HepG2 (cell line): Measurements from ENCODE around the gene SH3YL1. TPM values are rescaled to one million over a fixed set of nuclear protein-coding genes. Genes with fewer than 3 reads are reported as not detected.

Experiments used
- FOXP1 ChIP-seq, 2 experiments: fragments of 450-650 bp in 1 of 2; IDR thresholded peaks; 2 replicates each; pipeline ENCODE4 v1.6.1; 2017 to 2018; ENCODE audit warnings: antibody characterized with exemption in 1 of 2
- GATA4 ChIP-seq: sonication (generic); IDR thresholded peaks from 2 replicates; pipeline ENCODE4 v1.6.1; 2016; ENCODE audit warnings: antibody characterized with exemption, low read depth, borderline replicate concordance
- MIER3 ChIP-seq: IDR thresholded peaks from 2 replicates; pipeline ENCODE4 v1.6.1; 2016; ENCODE audit warnings: missing compliant biosample characterization, borderline replicate concordance
- RARA ChIP-seq: IDR thresholded peaks from 2 replicates; pipeline ENCODE4 v1.6.1; 2016; ENCODE audit warnings: missing genetic modification reagents, missing compliant biosample characterization
- SKI ChIP-seq: fragments of 450-650 bp; IDR thresholded peaks from one replicate; pipeline ENCODE4 v1.6.1; 2018; ENCODE audit warnings: mild to moderate bottlenecking; ENCODE audit not compliant: partially characterized antibody
- SMARCC2 ChIP-seq: fragments of 450-650 bp; IDR thresholded peaks from 2 replicates; pipeline ENCODE4 v1.6.1; 2017; ENCODE audit warnings: antibody characterized with exemption, mild to moderate bottlenecking
- SUZ12 ChIP-seq: fragments of 150-350 bp; IDR thresholded peaks from 2 replicates; pipeline ENCODE4 v1.6.1; 2014; ENCODE audit warnings: low read depth, low read length
- U2AF2 ChIP-seq: fragments of 200-400 bp; formaldehyde crosslinking; IDR thresholded peaks from 2 replicates; pipeline ENCODE4 v1.6.1; 2017; ENCODE audit warnings: low read depth, mild to moderate bottlenecking, low read length
- ZNF207 ChIP-seq: fragments of 450-650 bp; IDR thresholded peaks from 2 replicates; pipeline ENCODE4 v1.6.1; 2016; ENCODE audit warnings: antibody characterized with exemption, borderline replicate concordance
- ZNF33A ChIP-seq: sonication (generic); formaldehyde crosslinking; IDR thresholded peaks from 2 replicates; pipeline ENCODE4 v1.5.1; 2020; ENCODE audit warnings: missing genetic modification reagents, mild to moderate bottlenecking, moderate library complexity, borderline replicate concordance
- ZNF547 ChIP-seq: sonication (generic); formaldehyde crosslinking; IDR thresholded peaks from 2 replicates; pipeline ENCODE4 v1.5.1; 2020; ENCODE audit warnings: mild to moderate bottlenecking, missing genetic modification reagents
- ZNF607 ChIP-seq: sonication (generic); formaldehyde crosslinking; IDR thresholded peaks from 2 replicates; pipeline ENCODE4 v1.5.1; 2020; ENCODE audit warnings: missing genetic modification reagents, mild to moderate bottlenecking, borderline replicate concordance
- ZNF737 ChIP-seq: sonication (generic); formaldehyde crosslinking; IDR thresholded peaks from 2 replicates; pipeline ENCODE4 v1.5.0; 2020; ENCODE audit warnings: missing genetic modification reagents, mild to moderate bottlenecking, borderline replicate concordance
- ZNF83 ChIP-seq: sonication (generic); formaldehyde crosslinking; IDR thresholded peaks from 2 replicates; pipeline ENCODE4 v1.4.0; 2020; ENCODE audit warnings: missing genetic modification reagents, mild to moderate bottlenecking, borderline replicate concordance
- polyA plus RNA-seq, 8 experiments: library from polyadenylated mRNA; depleted of rRNA in 3 of 8; stranded (reverse) in 7 of 8; unstranded in 1 of 8; fragments of >200 nt; fragmentation: Illumina TruSeq in 4 of 8; extraction: Trizol in 4 of 8; gene quantifications; 2 replicates each; pipeline versions ENCODE4 v1.2.1 to v1.2.3, GENCODE V29; 2011 to 2016; ENCODE audit warnings: low read depth in 4 of 8, missing spikeins in 1 of 8, mixed read lengths in 1 of 8; ENCODE audit not compliant: insufficient read depth in 1 of 8
- total RNA-seq, 5 experiments: library from RNA; depleted of rRNA; stranded (reverse); fragments of >200 nt; fragmentation: Illumina TruSeq; extraction: Trizol; gene quantifications; 2 replicates each; pipeline ENCODE4 v1.2.3, GENCODE V29; 2016; ENCODE audit warnings: low read depth in 1 of 5
- TF ChIP-seq, protein P1 (sequence below): sonication (generic); IDR thresholded peaks from 2 replicates; pipeline ENCODE4 v1.6.1; 2016; ENCODE audit warnings: low read depth, borderline replicate concordance
- TF ChIP-seq, protein P2 (sequence below): sonication (generic); formaldehyde crosslinking; IDR thresholded peaks from 2 replicates; pipeline ENCODE4 v1.4.0; 2020; ENCODE audit warnings: mild to moderate bottlenecking, missing genetic modification reagents
- TF ChIP-seq, protein P3 (sequence below): sonication (generic); formaldehyde crosslinking; IDR thresholded peaks from 2 replicates; pipeline ENCODE4 v1.4.0; 2020; ENCODE audit warnings: missing genetic modification reagents
- TF ChIP-seq, protein P4 (sequence below), 2 experiments: sonication (generic) in 1 of 2; formaldehyde crosslinking in 1 of 2; IDR thresholded peaks; 2 replicates each; pipeline versions ENCODE4 v1.6.1 to v1.9.0; 2014 to 2022; ENCODE audit warnings: antibody characterized with exemption in 1 of 2, borderline replicate concordance in 1 of 2, inconsistent platforms in 1 of 2, low read depth in 1 of 2, missing genetic modification reagents in 1 of 2
- TF ChIP-seq, protein P5 (sequence below): sonication (generic); formaldehyde crosslinking; IDR thresholded peaks from 2 replicates; pipeline ENCODE4 v1.4.0; 2020; ENCODE audit warnings: missing genetic modification reagents; ENCODE audit errors: not compliant biosample characterization

The SH3YL1 gene
- total and polyA plus RNA-seq, 2 of the 13 experiments (the other 11 are each of a cell fraction or from before 2014, with no cell fraction given) = 13.0 to 48.2 TPM

DNA sequence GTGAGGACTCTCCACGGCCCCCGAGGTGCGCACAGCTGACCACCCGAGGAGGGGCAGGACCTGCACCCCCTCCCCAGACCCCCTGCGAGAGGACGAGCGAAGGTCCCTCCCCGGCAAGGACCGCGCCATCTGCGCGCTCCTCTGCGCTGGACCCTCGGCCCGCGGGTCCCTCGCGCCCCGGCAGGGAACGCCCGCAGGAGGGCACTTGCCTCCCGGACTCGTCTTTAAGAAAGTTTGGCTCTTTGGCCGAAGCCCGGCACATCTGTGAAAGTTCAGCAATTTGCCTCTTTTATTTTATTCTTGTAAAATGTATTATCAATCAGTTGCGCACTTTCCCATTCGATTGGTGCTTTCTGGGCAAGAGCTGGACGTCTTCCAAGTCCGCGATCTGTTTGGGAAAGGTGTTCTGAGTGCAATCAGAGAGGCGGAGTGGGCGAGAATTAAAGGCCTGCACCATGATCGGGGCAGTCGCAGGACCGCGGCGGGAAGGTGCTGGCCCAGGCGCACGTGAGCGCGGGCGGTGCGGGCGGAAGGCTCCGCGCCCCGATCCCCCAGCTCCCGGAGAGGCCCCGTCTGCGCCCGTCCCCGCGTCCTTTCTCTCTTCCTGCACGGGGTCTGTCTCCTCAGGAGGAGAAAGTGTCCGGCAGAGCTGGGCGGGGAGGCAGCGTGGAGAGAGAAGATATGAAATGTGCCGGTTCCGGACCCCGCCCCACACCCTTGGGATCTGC is 25.7 kb upstream of the SH3YL1 start (continued):
- no peak for TF ChIP-seq MIER3 (CRISPR knock-in tag)
- TF ChIP-seq SMARCC2 = no peak
- no peak for TF ChIP-seq SKI
- TF ChIP-seq ZNF33A (CRISPR knock-in tag) = no peak
- no peak for TF ChIP-seq ZNF83 (CRISPR knock-in tag)
- no peak for TF ChIP-seq ZNF207
- TF ChIP-seq SUZ12 = no peak
- TF ChIP-seq, protein P1, sequence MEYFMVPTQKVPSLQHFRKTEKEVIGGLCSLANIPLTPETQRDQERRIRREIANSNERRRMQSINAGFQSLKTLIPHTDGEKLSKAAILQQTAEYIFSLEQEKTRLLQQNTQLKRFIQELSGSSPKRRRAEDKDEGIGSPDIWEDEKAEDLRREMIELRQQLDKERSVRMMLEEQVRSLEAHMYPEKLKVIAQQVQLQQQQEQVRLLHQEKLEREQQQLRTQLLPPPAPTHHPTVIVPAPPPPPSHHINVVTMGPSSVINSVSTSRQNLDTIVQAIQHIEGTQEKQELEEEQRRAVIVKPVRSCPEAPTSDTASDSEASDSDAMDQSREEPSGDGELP = no peak
- TF ChIP-seq, protein P2, sequence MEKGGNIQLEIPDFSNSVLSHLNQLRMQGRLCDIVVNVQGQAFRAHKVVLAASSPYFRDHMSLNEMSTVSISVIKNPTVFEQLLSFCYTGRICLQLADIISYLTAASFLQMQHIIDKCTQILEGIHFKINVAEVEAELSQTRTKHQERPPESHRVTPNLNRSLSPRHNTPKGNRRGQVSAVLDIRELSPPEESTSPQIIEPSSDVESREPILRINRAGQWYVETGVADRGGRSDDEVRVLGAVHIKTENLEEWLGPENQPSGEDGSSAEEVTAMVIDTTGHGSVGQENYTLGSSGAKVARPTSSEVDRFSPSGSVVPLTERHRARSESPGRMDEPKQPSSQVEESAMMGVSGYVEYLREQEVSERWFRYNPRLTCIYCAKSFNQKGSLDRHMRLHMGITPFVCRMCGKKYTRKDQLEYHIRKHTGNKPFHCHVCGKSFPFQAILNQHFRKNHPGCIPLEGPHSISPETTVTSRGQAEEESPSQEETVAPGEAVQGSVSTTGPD = no peak
- TF ChIP-seq, protein P3, sequence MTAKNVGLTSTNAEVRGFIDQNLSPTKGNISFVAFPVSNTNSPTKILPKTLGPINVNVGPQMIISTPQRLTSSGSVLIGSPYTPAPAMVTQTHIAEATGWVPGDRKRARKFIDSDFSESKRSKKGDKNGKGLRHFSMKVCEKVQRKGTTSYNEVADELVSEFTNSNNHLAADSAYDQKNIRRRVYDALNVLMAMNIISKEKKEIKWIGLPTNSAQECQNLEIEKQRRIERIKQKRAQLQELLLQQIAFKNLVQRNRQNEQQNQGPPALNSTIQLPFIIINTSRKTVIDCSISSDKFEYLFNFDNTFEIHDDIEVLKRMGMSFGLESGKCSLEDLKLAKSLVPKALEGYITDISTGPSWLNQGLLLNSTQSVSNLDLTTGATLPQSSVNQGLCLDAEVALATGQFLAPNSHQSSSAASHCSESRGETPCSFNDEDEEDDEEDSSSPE (CRISPR knock-in tag) = 0 out of 2 replicates have a peak, but pooled peaks have one; percentile 39
- TF ChIP-seq, protein P4, sequence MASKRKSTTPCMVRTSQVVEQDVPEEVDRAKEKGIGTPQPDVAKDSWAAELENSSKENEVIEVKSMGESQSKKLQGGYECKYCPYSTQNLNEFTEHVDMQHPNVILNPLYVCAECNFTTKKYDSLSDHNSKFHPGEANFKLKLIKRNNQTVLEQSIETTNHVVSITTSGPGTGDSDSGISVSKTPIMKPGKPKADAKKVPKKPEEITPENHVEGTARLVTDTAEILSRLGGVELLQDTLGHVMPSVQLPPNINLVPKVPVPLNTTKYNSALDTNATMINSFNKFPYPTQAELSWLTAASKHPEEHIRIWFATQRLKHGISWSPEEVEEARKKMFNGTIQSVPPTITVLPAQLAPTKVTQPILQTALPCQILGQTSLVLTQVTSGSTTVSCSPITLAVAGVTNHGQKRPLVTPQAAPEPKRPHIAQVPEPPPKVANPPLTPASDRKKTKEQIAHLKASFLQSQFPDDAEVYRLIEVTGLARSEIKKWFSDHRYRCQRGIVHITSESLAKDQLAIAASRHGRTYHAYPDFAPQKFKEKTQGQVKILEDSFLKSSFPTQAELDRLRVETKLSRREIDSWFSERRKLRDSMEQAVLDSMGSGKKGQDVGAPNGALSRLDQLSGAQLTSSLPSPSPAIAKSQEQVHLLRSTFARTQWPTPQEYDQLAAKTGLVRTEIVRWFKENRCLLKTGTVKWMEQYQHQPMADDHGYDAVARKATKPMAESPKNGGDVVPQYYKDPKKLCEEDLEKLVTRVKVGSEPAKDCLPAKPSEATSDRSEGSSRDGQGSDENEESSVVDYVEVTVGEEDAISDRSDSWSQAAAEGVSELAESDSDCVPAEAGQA (IDR thresholded peaks at IDR 0.05; ENCODE audit: low read depth) = no peak
- TF ChIP-seq, protein P4 (CRISPR knock-in tag; IDR thresholded peaks at IDR 0.05; ENCODE audit: borderline replicate concordance) = no peak
- TF ChIP-seq RARA = no peak
- TF ChIP-seq GATA4 = no peak
- TF ChIP-seq ZNF737 (CRISPR knock-in tag) = no peak
- 0 out of 2 replicates have a peak, but pooled peaks have one; percentile 33 for TF ChIP-seq ZNF607 (CRISPR knock-in tag)
- TF ChIP-seq, protein P5, sequence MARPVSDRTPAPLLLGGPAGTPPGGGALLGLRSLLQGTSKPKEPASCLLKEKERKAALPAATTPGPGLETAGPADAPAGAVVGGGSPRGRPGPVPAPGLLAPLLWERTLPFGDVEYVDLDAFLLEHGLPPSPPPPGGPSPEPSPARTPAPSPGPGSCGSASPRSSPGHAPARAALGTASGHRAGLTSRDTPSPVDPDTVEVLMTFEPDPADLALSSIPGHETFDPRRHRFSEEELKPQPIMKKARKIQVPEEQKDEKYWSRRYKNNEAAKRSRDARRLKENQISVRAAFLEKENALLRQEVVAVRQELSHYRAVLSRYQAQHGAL (CRISPR knock-in tag) = no peak
- no peak for TF ChIP-seq U2AF2
- no peak for TF ChIP-seq FOXP1 (IDR thresholded peaks at IDR 0.05)
- TF ChIP-seq FOXP1 (CRISPR knock-in tag; IDR thresholded peaks at IDR 0.05) = no peak
- TF ChIP-seq ZNF547 (CRISPR knock-in tag) = no peak; the same call in 1 of the 2 replicates
